Fibroblast of villous mesenchyme (primary cell): Measurements from ENCODE around the gene GMDS. TPM values are rescaled to one million over a fixed set of nuclear protein-coding genes. Genes with fewer than 3 reads are reported as not detected.

Experiments
- DNase-seq: peaks from one replicate; pipeline ENCODE4 v3.0.0-alpha.2; 2010; ENCODE audit warnings: low read depth
- H3K4me3 ChIP-seq: 2 replicates; pipeline ENCODE4 v1.5.1; 2011; ENCODE audit warnings: low read depth, mild to moderate bottlenecking, low read length
- total RNA-seq: library from RNA; depleted of rRNA; stranded (reverse); fragments of >200 nt; gene quantifications from 2 replicates; pipeline ENCODE4 v1.2.3, GENCODE V29; 2012
- TF ChIP-seq, protein P1 (sequence below): IDR thresholded peaks from 2 replicates; pipeline ENCODE4 v1.5.1; 2012; ENCODE audit warnings: low read depth, mild to moderate bottlenecking, low read length; ENCODE audit not compliant: insufficient read depth

Gene GMDS
- total RNA-seq, 1 donor: 6.5 TPM

DNA sequence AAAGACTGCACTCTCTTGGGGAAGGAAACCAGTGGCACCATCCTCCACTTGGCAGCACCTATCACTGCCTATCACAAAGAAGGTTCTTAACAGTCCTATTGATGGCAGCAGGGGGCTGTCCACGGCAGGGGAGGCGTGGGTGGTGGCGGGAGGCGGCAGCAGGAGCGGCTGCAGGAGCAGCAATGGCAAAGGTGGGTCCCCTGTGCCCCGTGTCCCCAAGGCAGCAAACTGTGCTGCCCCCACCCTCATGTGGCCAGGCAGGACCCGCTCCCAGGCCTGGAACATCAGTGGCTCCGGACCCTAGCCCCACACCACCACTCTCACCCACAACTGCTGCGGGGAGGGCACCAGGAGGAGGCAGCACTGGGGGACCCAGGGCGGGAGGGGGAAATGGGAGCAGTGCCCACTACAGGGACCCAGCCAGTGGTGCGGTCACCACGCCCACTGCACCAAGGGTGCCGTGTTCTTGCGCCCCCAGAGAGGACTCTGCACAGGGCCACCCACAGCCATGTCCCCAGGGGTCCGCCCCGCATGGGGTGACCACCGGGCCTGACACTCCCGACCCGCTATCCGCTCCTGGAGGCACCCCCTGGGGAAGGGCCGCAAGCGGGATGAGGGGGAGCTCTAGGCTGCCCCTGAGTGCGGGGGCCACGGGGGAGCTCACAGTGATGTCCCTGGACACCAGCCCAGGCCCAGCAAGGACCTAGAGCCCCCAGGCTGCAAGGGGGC, 54.6 kb downstream of the GMDS start:
- TF ChIP-seq, protein P1, sequence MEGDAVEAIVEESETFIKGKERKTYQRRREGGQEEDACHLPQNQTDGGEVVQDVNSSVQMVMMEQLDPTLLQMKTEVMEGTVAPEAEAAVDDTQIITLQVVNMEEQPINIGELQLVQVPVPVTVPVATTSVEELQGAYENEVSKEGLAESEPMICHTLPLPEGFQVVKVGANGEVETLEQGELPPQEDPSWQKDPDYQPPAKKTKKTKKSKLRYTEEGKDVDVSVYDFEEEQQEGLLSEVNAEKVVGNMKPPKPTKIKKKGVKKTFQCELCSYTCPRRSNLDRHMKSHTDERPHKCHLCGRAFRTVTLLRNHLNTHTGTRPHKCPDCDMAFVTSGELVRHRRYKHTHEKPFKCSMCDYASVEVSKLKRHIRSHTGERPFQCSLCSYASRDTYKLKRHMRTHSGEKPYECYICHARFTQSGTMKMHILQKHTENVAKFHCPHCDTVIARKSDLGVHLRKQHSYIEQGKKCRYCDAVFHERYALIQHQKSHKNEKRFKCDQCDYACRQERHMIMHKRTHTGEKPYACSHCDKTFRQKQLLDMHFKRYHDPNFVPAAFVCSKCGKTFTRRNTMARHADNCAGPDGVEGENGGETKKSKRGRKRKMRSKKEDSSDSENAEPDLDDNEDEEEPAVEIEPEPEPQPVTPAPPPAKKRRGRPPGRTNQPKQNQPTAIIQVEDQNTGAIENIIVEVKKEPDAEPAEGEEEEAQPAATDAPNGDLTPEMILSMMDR: no peak
- no peak overlapping the region for H3K4me3 ChIP-seq
- DNase-seq: no peak

DNA sequence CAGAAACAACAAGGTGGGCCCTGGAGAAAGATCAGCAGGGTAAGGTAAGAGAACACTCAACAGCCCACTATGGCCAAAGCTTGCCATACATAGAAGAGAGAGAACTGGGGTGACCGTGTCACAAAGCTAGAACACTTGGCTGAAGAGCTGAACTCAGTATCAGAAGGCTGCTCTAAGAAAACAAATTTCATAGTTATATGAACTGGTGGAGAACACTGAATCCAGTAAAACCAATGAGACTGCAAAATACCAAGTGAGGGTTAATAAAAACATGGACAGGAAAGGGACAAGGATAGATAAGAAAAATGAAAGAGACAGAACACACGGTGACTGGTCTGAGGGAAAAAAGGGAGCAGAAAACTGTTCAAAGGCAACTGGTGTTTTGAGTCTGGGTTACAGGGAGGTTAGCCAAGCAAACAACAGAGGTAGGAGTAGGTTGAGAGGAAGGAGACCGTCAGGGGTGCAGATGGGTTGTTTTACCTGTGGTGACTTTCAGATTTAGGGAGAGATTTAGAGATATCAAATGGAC, 56.5 kb downstream of the GMDS start:
- DNase-seq: no peak
- no peak overlapping the region for H3K4me3 ChIP-seq
- TF ChIP-seq, protein P1: no peak

DNA sequence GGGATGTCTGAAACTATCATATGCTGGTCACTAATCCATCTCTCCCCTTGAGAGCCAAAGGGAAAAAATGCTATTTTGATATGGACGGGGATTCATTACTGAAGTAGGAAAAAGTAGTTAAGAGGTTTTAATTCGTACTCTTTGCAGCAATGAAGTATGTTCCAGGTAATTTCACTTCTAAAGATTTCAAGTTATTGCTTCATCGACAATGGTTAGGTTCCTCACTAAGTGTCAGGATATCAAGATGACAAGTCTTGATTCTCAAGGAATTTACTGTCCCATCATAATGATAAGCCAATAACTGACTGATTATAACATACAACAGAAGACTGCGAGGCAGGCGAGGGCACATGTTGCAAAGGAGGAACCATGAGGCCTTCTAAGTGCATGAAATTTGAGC, 57.0 kb downstream of the GMDS start:
- no peak for DNase-seq
- TF ChIP-seq, protein P1: no peak

DNA sequence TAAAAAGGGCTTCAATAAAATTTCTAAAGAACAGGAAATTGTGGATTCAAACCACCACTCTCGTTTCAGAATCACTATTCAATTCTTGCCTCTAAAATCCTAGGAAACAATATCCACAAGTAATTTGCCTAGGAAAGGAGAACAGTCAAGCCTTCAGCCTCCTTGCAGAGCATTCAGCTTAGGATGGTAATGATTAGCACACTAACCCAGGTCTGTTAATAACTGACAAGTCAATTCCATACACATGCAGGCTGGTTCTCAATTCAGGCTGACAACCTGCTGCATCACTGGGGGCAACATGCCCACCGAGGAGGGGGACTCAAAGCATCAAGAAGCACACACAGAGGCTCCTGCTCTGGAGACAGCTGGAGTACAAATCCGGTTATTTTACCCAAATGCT, 57.6 kb downstream of the GMDS start:
- TF ChIP-seq, protein P1: no peak
- no peak overlapping the region for H3K4me3 ChIP-seq
- no peak for DNase-seq

More for the DNA sequence above, 57.0 kb downstream of the GMDS start:
- H3K4me3 ChIP-seq: no peak overlapping the region

DNA sequence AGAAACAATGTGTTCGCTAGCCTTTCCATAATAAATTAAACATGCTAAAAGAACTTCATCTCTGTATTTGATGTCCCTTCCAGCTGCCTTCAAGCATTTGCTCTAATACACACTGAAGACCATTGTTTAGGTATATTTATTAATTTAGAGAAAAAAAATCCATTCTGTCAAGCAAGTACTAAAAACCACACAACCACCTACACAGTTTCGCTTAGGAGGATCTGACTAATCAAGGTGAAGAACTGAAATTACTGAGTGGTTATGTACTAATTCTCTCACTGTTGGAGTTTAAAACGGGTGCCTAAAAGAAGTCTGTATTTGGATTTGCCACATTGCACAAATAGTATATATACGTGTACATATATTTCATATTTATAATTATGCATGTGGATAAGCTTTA, 58.9 kb downstream of the GMDS start:
- TF ChIP-seq, protein P1: no peak
- DNase-seq: no peak

DNA sequence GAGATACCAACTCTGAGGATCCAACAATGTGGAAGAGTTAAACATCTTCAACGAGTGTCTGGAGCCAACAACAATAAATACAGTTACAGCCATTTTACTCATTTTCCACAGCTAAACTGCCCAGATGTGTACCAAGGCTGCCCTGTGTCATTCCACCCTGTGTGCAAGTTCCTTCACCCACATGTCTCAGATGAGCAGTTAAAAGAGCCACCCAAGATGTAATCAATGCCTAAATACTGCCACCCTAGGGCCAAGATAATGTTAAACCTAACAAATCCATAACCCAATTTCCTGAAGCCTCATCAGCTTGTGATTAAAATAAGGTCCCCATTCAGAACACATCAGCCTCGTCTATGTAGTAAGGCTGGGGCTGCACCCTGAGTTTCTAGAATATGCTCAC, 59.9 kb downstream of the GMDS start:
- TF ChIP-seq, protein P1: no peak
- DNase-seq: no peak

More for the DNA sequence above, 58.9 kb downstream of the GMDS start:
- H3K4me3 ChIP-seq: no peak overlapping the region

More for the DNA sequence above, 59.9 kb downstream of the GMDS start:
- H3K4me3 ChIP-seq: no peak overlapping the region
